DOHH2 (cell line): ENCODE data around the gene PELI2.

Experiments used
- H3F3A ChIP-seq: fragments of 200-600 bp; sonication (generic), shearing (Covaris generic); 2 replicates; pipeline ENCODE4 v1.6.0; 2016; ENCODE audit warnings: antibody characterized with exemption, mild to moderate bottlenecking; ENCODE audit not compliant: control insufficient read depth, insufficient read depth
- H3K27ac ChIP-seq: fragments of 200-600 bp; sonication (generic); 2 replicates; pipeline ENCODE4 v1.5.1; 2014; ENCODE audit warnings: low read depth, mild to moderate bottlenecking, low read length, moderate library complexity
- H3K27me3 ChIP-seq: fragments of 200-600 bp; sonication (generic); 2 replicates; pipeline ENCODE4 v1.6.1; 2014; ENCODE audit warnings: mild to moderate bottlenecking, low read length, mixed read lengths; ENCODE audit not compliant: control insufficient read depth
- H3K36me3 ChIP-seq: fragments of 200-600 bp; sonication (generic); 2 replicates; pipeline ENCODE4 v1.6.1; 2014; ENCODE audit warnings: mild to moderate bottlenecking, low read length, moderate library complexity, mixed read lengths; ENCODE audit not compliant: control insufficient read depth
- H3K4me1 ChIP-seq: fragments of 200-600 bp; sonication (generic); 2 replicates; pipeline ENCODE4 v1.6.1; 2014; ENCODE audit warnings: mild to moderate bottlenecking, low read length, mixed read lengths; ENCODE audit not compliant: control insufficient read depth
- H3K4me2 ChIP-seq: fragments of 200-600 bp; sonication (generic); 2 replicates; pipeline ENCODE4 v1.6.0; 2014; ENCODE audit warnings: mild to moderate bottlenecking, low read length, moderate library complexity
- H3K4me3 ChIP-seq: fragments of 200-600 bp; sonication (generic); 2 replicates; pipeline ENCODE4 v1.5.1; 2014; ENCODE audit warnings: mild to moderate bottlenecking, low read length, mixed read lengths
- H3K79me2 ChIP-seq: fragments of 200-600 bp; sonication (generic); 2 replicates; pipeline ENCODE4 v1.6.1; 2014; ENCODE audit warnings: mild to moderate bottlenecking, low read length, mixed read lengths; ENCODE audit not compliant: control insufficient read depth
- H3K9me2 ChIP-seq: fragments of 200-600 bp; sonication (generic); replicated peaks from 2 replicates; pipeline ENCODE4 v1.6.1; 2014; ENCODE audit warnings: mild to moderate bottlenecking, low read length, mixed read lengths; ENCODE audit not compliant: control insufficient read depth
- H3K9me3 ChIP-seq: fragments of 200-600 bp; sonication (generic); 2 replicates; pipeline ENCODE4 v1.6.1; 2014; ENCODE audit warnings: antibody characterized with exemption, low read length, mixed read lengths; ENCODE audit not compliant: control insufficient read depth, insufficient read depth
- H4K20me1 ChIP-seq: fragments of 200-600 bp; sonication (generic); 2 replicates; pipeline ENCODE4 v1.6.0; 2014; ENCODE audit warnings: low read depth, mild to moderate bottlenecking, antibody characterized with exemption, low read length, moderate library complexity; ENCODE audit not compliant: control insufficient read depth, insufficient read depth
- EZH2phosphoT487 ChIP-seq: fragments of 200-600 bp; sonication (generic); IDR thresholded peaks from 2 replicates; pipeline ENCODE4 v1.6.1; 2017; ENCODE audit warnings: borderline replicate concordance, mild to moderate bottlenecking, antibody characterized with exemption, low read length, moderate library complexity, mixed read lengths
- TF ChIP-seq, protein P1 (sequence below): fragments of 200-600 bp; sonication (generic); IDR thresholded peaks from one replicate; pipeline ENCODE4 v1.5.1; 2014; ENCODE audit warnings: antibody characterized with exemption, mild to moderate bottlenecking, low read depth, low read length; ENCODE audit not compliant: poor library complexity, severe bottlenecking

The PELI2 gene

DNA sequence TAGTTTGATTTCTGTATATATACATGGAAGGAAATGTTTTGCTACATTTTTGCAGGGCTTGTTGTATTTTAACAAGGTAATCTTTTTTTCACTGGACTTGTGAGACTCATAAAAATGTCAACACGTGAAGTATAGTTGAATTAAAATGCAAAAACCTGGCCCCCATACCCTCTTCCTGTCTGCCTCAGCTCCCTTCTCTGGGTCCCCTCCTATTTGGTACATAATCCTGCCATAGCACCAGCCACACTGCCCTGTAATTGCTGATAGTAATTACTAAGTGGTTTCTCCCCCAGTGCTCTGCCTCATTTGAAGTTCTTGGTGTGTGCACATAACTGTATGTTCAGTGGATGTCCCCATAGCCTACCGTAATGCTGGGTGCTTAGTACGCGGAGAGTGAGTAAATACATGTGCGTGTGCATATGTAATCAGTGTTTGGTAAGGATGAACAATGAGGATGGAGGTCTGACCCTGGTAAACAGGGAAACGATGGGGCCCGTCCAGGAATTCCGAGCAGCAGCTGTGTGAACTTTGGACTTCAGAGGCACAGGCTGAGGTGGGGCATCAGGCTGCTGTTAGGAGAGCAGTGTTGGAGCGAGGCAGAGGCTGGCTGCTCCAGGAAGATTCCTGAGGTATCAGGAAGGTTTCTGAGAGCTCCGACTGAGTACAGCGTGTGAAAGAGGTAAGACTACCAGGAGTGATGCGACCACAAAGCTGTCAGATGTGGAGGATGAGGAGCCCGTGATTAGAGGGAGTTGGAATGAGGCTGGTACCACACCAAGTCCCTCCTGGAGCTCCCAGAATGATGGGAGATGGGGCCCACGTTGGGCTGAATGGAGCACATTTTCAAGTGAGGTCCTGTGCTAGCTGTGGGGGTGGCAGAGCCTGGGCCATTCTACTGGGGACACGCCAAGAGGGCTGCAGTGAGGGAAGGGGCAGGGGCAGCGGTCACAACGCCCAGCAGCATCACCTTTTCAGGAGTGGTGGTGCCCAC lies 106.8 kb downstream of the PELI2 start:
- H3F3A ChIP-seq, result no peaks in the 10 kb centered on the region
- H3K27me3 ChIP-seq, result no peaks in the 10 kb centered on the region
- H3K4me2 ChIP-seq, result no peak overlapping the region
- H3K9me2 ChIP-seq, result no peaks in the 10 kb centered on the region
- H3K4me1 ChIP-seq, result no peaks in the 10 kb centered on the region
- no peaks in the 10 kb centered on the region for H4K20me1 ChIP-seq
- H3K79me2 ChIP-seq, result no peaks in the 10 kb centered on the region
- no peak for TF ChIP-seq EZH2phosphoT487
- TF ChIP-seq, protein P1, sequence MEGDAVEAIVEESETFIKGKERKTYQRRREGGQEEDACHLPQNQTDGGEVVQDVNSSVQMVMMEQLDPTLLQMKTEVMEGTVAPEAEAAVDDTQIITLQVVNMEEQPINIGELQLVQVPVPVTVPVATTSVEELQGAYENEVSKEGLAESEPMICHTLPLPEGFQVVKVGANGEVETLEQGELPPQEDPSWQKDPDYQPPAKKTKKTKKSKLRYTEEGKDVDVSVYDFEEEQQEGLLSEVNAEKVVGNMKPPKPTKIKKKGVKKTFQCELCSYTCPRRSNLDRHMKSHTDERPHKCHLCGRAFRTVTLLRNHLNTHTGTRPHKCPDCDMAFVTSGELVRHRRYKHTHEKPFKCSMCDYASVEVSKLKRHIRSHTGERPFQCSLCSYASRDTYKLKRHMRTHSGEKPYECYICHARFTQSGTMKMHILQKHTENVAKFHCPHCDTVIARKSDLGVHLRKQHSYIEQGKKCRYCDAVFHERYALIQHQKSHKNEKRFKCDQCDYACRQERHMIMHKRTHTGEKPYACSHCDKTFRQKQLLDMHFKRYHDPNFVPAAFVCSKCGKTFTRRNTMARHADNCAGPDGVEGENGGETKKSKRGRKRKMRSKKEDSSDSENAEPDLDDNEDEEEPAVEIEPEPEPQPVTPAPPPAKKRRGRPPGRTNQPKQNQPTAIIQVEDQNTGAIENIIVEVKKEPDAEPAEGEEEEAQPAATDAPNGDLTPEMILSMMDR, result no peak
- no peak overlapping the region for H3K27ac ChIP-seq
- H3K4me3 ChIP-seq, result no peak overlapping the region
- no peaks in the 10 kb centered on the region for H3K36me3 ChIP-seq
- no peaks in the 10 kb centered on the region for H3K9me3 ChIP-seq

DNA sequence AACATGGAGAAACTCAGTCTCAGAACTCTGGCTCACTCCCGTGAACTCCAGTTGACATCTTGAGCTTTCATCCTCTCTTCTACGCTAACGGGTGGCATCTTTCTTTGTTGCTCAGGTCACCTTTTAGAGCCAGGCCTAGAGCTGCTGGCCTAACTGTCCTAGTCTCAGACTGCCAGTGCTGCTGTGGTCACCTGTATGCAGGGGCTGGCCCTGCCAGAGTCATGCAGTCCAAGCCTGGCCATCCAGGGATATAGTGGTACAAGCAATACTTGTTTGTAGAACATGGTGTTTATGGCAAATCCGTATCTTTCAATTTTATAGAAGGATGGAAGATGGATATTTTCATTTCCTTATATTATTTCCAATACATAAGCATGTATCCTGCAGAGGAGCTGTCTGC lies 117.2 kb downstream of the PELI2 start:
- H3K27ac ChIP-seq, result no peak overlapping the region
- H3K4me3 ChIP-seq, result no peak overlapping the region
- H3K9me2 ChIP-seq, result no peaks in the 10 kb centered on the region
- H3K27me3 ChIP-seq, result no peaks in the 10 kb centered on the region
- no peak overlapping the region for H3K4me2 ChIP-seq
- no peaks in the 10 kb centered on the region for H4K20me1 ChIP-seq
- no peaks in the 10 kb centered on the region for H3K4me1 ChIP-seq
- TF ChIP-seq, protein P1, result no peak
- TF ChIP-seq EZH2phosphoT487, result no peak
- H3K36me3 ChIP-seq, result no peaks in the 10 kb centered on the region
- H3K9me3 ChIP-seq, result no peaks in the 10 kb centered on the region
- H3F3A ChIP-seq, result no peaks in the 10 kb centered on the region
- H3K79me2 ChIP-seq, result no peaks in the 10 kb centered on the region

DNA sequence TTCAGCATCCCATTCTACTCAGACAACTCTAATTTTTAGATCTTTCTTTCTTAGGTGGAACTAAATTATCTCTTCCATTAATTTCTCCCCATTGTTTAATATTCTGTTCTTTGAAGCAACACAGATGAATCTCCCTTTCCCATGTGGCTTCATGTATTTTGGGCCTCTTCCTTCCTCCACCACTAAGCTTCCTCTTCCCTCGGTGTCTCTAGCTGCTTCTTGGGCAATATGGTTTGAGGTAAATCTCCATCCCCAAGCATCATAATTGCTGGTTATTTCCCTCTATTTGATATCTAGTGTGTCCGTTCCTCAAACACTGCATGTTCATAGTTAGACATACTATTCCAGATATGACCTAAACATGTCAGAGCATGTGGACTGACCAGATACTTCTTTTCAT lies 119.2 kb downstream of the PELI2 start:
- TF ChIP-seq EZH2phosphoT487, result no peak
- TF ChIP-seq, protein P1, result no peak
- no peaks in the 10 kb centered on the region for H3K9me2 ChIP-seq
- no peak overlapping the region for H3K4me2 ChIP-seq
- no peak overlapping the region for H3K4me3 ChIP-seq
- H3K27ac ChIP-seq, result no peak overlapping the region
- no peaks in the 10 kb centered on the region for H3K27me3 ChIP-seq
- H4K20me1 ChIP-seq, result no peaks in the 10 kb centered on the region
- H3K36me3 ChIP-seq, result no peaks in the 10 kb centered on the region
- H3K9me3 ChIP-seq, result no peaks in the 10 kb centered on the region
- no peaks in the 10 kb centered on the region for H3F3A ChIP-seq
- H3K4me1 ChIP-seq, result no peaks in the 10 kb centered on the region
- H3K79me2 ChIP-seq, result no peaks in the 10 kb centered on the region
